GM15510 (cell line): ENCODE results near the gene POLK.

ENCODE experiments used
- POLR2A ChIP-seq: IDR thresholded peaks from 3 replicates; pipeline ENCODE4 v1.6.1; 2011; ENCODE audit warnings: borderline replicate concordance; ENCODE audit not compliant: insufficient read length; ENCODE audit errors: extremely low read depth

Gene POLK

GRCh38 chr5:75525344-75525743 lies 13.7 kb downstream of the POLK start:
- no peak for TF ChIP-seq POLR2A

- no peak for TF ChIP-seq POLR2A
Observed at GRCh38 chr5:75526070-75526469, 14.4 kb downstream of the POLK start.

- TF ChIP-seq POLR2A = no peak
Observed at GRCh38 chr5:75529185-75529584, 17.5 kb downstream of the POLK start.

- no peak for TF ChIP-seq POLR2A
Observed at GRCh38 chr5:75532190-75532589, 20.5 kb downstream of the POLK start.

- TF ChIP-seq POLR2A = no peak
Observed at GRCh38 chr5:75534734-75535133, 23.0 kb downstream of the POLK start.

GRCh38 chr5:75536147-75536546 lies 24.5 kb downstream of the POLK start:
- TF ChIP-seq POLR2A = no peak

GRCh38 chr5:75536694-75537360 lies 25.1 kb downstream of the POLK start:
- no peak for TF ChIP-seq POLR2A

- TF ChIP-seq POLR2A = no peak
Observed at GRCh38 chr5:75538211-75538610, 26.5 kb downstream of the POLK start.

GRCh38 chr5:75545131-75545530 lies 33.4 kb downstream of the POLK start:
- TF ChIP-seq POLR2A = no peak

- TF ChIP-seq POLR2A = no peak
Observed at GRCh38 chr5:75546830-75547229, 35.1 kb downstream of the POLK start.

GRCh38 chr5:75547812-75548211 lies 36.1 kb downstream of the POLK start:
- TF ChIP-seq POLR2A = no peak

GRCh38 chr5:75550597-75550996 lies 38.9 kb downstream of the POLK start:
- TF ChIP-seq POLR2A = no peak

GRCh38 chr5:75551471-75551870 lies 39.8 kb downstream of the POLK start:
- TF ChIP-seq POLR2A = no peak

GRCh38 chr5:75552764-75553163 lies 41.1 kb downstream of the POLK start:
- TF ChIP-seq POLR2A = no peak

- no peak for TF ChIP-seq POLR2A
Observed at GRCh38 chr5:75553358-75553757, 41.7 kb downstream of the POLK start.

- TF ChIP-seq POLR2A = no peak
Observed at GRCh38 chr5:75558221-75558620, 46.5 kb downstream of the POLK start.
